Measurements from ENCODE around the gene MMS22L. TPM values are rescaled to one million over a fixed set of nuclear protein-coding genes. Genes with fewer than 3 reads are reported as not detected.

MMS22L gene
- total RNA-seq, 4 donors from 2014 or later: 7.7 to 26.4 (median 12.1) TPM

- H3K27ac ChIP-seq: no peak overlapping the region
- no peaks in the 10 kb centered on the region for H3K4me1 ChIP-seq
- no peak for TF ChIP-seq POLR2A (IDR thresholded peaks at IDR 0.05)
- TF ChIP-seq CTCF (IDR thresholded peaks at IDR 0.05): no peak
- H3K27me3 ChIP-seq: no peaks in the 10 kb centered on the region
- no peaks in the 10 kb centered on the region for H3K36me3 ChIP-seq
- no peak overlapping the region for H3K4me3 ChIP-seq
- no peak for DNase-seq
- H3K9me3 ChIP-seq: no peaks in the 10 kb centered on the region
Measured at GRCh38 chr6:97293198-97293696, 10.2 kb upstream of the MMS22L start.

GRCh38 chr6:97292671-97293070 lies 9.7 kb upstream of the MMS22L start:
- Histone ChIP-seq H3K27me3 (no peaks in the 10 kb centered on the region), H3K4me1 (no peaks in the 10 kb centered on the region), H3K27ac (no peak overlapping the region), H3K9me3 (no peaks in the 10 kb centered on the region), H3K4me3 (no peak overlapping the region), H3K36me3 (no peaks in the 10 kb centered on the region)
- TF ChIP-seq CTCF (IDR thresholded peaks at IDR 0.05): no peak
- TF ChIP-seq POLR2A (IDR thresholded peaks at IDR 0.05): no peak
- DNase-seq: no peak

GRCh38 chr6:97291896-97292295 lies 8.9 kb upstream of the MMS22L start:
- Histone ChIP-seq H3K9me3 (no peaks in the 10 kb centered on the region), H3K27me3 (no peaks in the 10 kb centered on the region), H3K4me3 (no peak overlapping the region), H3K27ac (no peak overlapping the region), H3K4me1 (no peaks in the 10 kb centered on the region), H3K36me3 (no peaks in the 10 kb centered on the region)
- DNase-seq: no peak
- TF ChIP-seq CTCF (IDR thresholded peaks at IDR 0.05) (no peak), POLR2A (IDR thresholded peaks at IDR 0.05) (no peak)

GRCh38 chr6:97289332-97289731 lies 6.3 kb upstream of the MMS22L start:
- no peaks in the 10 kb centered on the region for H3K27me3 ChIP-seq
- TF ChIP-seq POLR2A (IDR thresholded peaks at IDR 0.05) (no peak), CTCF (IDR thresholded peaks at IDR 0.05) (no peak)
- H3K4me3 ChIP-seq: no peak overlapping the region
- no peaks in the 10 kb centered on the region for H3K9me3 ChIP-seq
- no peaks in the 10 kb centered on the region for H3K4me1 ChIP-seq
- no peak overlapping the region for H3K27ac ChIP-seq
- DNase-seq: no peak
- H3K36me3 ChIP-seq: no peaks in the 10 kb centered on the region

- H3K4me3 ChIP-seq: no peak overlapping the region
- no peaks in the 10 kb centered on the region for H3K27me3 ChIP-seq
- H3K27ac ChIP-seq: no peak overlapping the region
- no peaks in the 10 kb centered on the region for H3K36me3 ChIP-seq
- no peaks in the 10 kb centered on the region for H3K4me1 ChIP-seq
- no peak for DNase-seq
- no peak for TF ChIP-seq CTCF (IDR thresholded peaks at IDR 0.05)
- TF ChIP-seq POLR2A (IDR thresholded peaks at IDR 0.05): no peak
- H3K9me3 ChIP-seq: no peaks in the 10 kb centered on the region
Measured at GRCh38 chr6:97288188-97288587, 5.2 kb upstream of the MMS22L start.

- peak overlapping the region; percentile 57 to 76 (median 72) for H3K27ac ChIP-seq
- peaks cover 0 to 10% (median 0%) of the 10 kb centered on the region in 4 donors for H3K4me1 ChIP-seq
- no peaks in the 10 kb centered on the region for H3K36me3 ChIP-seq
- H3K27me3 ChIP-seq: no peaks in the 10 kb centered on the region
- DNase-seq: peak in 1 of 3 donors; percentile 46
- H3K9me3 ChIP-seq: no peaks in the 10 kb centered on the region
- TF ChIP-seq CTCF (IDR thresholded peaks at IDR 0.05) (no peak), POLR2A (IDR thresholded peaks at IDR 0.05) (no peak)
- peak overlapping the region; percentile 73 to 96 (median 88) for H3K4me3 ChIP-seq
Measured at GRCh38 chr6:97282238-97282725, 734 bp downstream of the MMS22L start.

Measured in Peyer's patch (tissue), 4 donors.